GM19395 (cell line): ENCODE data around the gene EDEM3.
"Not testable (repeated sequence)": the region's sequence is repeated elsewhere in the genome, so short reads cannot be mapped to it uniquely, and the experiment has no call there.

ENCODE experiments used
- ATAC-seq: cut with Tn5 transposase; IDR thresholded peaks from one replicate; pipeline ENCODE4 v1.9.1; 2021; ENCODE audit warnings: mild to moderate bottlenecking, moderate library complexity; ENCODE audit not compliant: unreplicated experiment

The EDEM3 gene

DNA sequence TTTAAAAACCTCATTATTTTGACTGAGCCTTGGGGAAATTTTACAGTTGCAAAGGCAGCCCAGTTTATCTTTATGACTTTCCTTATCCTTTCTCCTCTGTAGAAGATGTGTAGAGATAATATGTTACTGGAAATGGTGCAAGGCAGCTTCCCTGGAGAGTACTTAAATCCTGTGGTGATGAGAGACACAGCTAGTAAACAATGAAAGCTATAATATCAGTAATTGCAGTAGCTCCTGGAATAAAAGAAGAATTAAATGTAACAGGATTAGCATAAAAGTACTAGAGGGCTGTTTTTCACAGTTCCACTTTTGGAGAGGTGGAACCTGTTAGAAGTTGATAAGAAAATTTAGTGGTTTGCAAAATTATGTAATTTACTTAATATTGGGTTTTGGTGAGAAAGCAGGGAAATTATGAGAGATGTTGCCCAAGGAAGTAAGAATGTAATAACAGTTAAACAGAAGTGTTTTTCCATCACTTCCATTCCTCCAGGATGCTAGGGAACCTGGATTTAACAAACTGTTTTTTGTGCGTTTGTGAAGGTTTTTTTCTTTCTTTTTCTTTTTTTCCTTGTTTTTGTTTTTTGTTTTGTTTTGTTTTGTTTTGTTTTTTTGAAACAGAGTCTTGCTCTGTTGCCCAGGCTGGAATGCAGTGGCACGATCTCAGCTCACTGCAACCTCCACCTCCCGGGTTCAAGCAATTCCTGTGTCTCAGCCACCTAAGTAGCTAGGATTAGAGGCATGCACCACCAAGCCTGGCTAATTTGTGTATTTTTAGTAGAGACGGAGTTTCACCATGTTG, 15.7 kb upstream of the EDEM3 start:
- ATAC-seq, result no peak

DNA sequence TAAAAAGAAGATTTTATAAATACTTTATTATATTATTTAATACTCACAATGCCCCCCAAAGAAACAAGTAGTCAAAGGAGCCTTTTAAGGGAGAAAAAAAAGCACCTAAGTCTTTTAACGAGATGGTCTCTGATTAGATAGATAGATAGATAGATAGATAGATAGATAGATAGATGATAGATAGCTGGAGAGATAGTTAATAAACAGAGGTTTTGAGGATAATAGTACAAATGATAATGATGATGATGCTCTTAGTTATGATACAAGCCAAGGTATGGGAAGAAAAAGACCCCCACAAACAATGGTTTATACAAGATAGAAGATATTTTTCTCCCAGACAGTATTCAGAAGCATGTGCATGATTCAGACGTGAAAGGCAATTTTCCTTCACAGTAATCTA, 14.6 kb upstream of the EDEM3 start:
- ATAC-seq, result no peak

DNA sequence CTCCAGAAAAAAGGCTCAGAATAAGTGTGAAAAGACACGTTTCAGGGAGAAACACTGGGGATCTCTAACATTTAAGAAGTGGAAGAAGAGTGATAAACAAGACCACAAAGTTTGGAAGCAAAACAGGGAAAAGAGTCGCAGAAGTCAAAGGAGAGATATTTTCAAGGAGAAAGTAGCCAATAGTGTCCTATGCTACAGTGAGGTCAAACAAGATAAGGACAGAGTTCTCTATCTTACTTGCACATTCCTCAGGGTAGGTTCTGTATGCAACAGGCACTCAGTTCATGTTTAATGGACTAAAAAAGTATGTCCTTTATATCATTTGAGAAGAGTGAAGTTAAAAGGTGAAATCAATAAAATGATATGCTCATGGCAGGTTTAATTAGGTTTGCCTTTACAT, 13.8 kb upstream of the EDEM3 start:
- ATAC-seq, result no peak

DNA sequence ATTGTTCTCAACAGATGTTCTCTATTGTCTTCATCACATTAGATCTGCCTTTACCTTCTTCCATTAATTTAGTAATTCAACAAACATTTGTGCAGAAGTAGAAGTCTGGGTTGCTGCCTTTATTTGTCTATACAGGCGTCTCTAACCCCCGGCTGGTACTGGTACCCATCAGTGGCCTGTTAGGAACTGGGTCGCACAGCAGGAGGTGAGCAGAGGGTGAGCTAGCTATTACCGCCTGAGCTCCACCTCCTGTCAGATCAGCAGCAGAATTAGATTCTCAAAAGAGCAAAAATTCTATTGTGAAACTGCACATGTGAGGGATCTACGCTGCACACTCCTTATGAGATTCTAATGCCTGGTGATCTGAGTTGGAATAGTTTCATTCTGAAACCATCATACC, 12.9 kb upstream of the EDEM3 start:
- ATAC-seq, result no peak

DNA sequence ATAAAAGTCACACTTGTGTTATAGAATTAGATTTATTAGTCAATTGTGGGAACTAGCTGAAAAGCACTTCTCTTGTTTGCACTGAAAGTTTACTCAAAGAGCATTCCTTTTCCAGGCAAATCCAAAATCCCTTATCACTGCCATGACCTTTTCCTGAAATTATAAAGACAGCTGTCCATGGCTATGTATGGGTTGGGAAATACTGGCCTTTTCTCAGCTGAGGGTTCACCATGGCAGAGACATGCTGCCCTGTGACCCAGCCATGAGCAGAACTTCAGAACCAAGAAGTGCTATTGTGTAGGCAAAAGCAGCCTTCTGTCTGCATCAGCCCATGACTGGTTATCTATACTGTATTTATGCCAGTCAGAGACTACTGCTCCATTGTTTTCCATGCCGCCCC, 9.8 kb upstream of the EDEM3 start:
- no peak for ATAC-seq

DNA sequence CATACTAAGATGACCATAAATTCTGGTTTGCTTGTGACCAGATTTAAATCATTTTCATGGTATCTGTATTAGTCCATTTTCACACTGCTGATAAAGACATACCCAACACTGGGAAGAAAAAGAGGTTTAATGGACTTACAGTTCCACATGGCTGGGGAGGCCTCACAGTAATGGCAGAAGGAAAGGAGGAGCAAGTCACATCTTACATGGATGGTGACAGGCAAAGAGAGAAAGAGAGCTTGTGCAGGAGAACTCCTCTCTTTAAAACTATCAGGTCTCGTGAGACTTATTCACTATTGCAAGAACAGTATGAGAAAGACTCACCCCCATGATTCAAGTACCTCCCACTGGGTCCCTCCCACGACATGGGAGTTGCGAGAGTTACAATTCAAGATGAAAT, 8.9 kb upstream of the EDEM3 start:
- not testable (repeated sequence) for ATAC-seq

DNA sequence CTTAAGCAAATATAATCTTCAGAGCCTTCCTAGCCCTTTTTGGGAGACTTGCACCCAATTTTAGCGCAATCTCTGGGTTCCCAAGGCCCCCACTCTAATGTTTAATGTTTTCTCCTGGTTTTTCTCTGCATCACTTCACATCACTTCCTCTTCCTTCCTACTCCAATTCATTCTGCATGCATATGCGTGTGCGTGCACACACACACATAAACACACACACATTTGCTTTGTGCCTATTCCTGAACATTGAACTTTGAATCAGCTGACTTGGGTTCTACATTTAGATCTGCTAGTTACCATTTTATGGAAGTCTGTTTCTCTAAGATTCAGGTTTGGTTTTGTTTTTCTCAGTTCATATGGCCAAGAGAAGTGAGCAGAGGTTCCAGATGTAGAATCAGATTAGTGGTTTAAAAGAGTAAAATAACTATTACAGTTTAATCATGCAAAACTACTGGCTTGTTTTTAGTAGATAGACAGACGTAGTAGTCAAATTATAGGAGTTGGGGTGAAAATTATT, 7.4 kb upstream of the EDEM3 start:
- ATAC-seq, result no peak

DNA sequence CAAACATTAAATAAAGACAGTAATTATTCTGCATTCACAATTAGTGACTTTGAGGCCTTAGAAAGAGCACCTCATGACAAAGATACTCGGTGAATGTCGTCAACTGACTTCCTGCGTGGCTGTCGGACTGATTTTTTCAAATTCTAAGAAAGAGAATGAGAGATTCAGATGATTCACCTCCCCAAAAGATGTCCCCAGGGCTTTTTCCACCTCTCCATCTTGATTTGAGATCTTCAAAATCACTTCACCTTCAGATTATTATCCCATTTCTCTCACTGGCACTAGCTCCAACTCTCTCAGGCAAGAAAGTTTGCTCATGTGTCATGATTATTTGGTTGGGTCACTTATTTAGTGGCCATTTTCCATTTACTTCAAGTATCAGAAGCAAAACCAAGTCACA, 5.0 kb upstream of the EDEM3 start:
- ATAC-seq, result no peak

DNA sequence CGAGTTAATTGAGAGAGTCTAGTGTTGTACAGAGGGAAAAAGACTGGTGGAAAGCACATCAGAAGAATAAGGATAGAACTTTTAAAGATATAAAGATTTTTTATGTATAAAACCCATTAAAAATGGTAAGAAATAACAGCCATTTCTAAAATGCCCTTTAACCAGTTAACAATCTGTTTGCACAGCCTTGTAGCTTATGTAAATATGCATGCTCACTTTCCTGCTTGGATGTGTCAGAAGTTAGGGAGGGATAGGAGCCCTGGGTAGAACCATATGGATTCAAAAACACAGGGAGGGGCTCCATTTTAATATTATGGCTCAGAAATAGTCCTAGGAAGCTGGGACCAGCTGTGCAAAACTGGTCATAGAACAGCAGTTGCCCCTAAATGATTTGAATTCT, 4.5 kb upstream of the EDEM3 start:
- no peak for ATAC-seq

DNA sequence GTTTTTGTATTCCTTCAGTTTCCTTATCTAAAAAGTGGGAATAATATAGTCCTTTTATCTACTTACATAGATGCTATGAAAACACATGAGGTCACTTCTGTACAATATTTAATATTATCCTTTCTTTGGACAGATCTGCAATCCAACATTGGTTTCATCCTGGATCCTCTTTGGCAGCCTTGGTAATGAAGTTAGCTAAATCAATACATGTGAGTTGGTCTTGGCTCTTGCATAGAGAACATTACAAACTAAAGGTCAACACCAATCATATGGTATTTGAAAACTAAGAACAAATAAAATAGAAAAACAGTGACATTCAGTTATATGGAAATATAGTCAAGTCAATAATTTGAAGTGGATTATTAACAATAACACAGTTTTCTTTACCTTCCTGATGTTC, 3.2 kb upstream of the EDEM3 start:
- ATAC-seq, result no peak

DNA sequence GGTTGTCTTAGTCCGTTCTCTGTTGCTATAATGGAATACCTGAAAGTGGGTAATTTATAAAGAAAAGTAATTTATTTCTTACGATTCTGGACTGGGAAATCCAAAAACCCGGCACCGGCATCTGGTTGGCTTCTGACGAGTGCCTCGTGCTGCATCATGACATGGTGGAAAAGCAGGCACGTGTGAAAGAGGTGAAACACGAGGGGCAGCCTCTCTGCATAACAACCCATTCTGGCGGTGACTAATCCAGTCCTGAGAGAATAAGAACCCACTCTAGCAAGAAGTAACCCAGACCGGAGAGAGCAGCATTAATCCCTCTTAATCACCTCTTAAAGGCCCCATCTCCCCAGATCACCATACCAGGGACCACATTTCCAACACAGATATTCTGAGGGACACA, 2.7 kb upstream of the EDEM3 start:
- no peak for ATAC-seq

DNA sequence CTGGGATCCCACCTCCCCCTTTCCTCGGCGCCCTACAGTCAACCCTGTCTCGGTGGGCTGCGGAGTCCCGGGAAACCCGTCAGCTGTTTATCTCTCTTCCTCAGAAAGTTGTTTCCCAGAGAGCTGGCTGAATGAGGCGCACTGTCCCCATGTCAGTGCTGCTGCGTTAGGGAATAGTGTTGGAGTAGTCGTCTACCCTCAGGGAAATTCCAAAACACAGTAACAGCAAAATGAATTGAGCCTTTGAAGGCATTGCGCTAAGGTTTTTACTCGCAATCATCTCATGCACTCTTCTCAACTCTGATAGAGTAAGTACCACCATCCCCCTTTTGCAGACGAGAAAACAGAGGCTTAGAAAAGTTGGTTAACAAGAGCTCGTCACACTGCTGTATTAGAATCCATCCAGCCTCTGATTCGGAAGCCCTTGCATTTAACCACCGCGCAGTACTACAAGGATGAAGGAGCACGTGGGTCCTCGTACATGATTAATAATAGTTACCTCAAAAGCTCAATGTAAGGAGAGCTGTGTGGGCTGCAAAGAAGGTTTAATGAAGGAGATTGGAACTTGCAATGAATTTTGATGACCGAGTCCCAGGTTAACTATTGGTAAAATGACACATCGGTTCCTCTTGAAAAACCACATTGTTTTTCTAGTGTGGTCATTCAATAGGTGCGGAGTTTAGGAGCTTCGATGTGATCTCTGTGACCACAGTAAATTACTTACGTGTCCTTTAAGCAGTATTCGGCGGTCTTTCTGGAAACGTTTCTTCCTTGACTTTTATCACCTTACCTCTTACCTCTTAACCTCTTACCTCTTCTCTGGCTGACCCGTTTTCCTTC, 788 bp upstream of the EDEM3 start:
- ATAC-seq, result peak; percentile 16

DNA sequence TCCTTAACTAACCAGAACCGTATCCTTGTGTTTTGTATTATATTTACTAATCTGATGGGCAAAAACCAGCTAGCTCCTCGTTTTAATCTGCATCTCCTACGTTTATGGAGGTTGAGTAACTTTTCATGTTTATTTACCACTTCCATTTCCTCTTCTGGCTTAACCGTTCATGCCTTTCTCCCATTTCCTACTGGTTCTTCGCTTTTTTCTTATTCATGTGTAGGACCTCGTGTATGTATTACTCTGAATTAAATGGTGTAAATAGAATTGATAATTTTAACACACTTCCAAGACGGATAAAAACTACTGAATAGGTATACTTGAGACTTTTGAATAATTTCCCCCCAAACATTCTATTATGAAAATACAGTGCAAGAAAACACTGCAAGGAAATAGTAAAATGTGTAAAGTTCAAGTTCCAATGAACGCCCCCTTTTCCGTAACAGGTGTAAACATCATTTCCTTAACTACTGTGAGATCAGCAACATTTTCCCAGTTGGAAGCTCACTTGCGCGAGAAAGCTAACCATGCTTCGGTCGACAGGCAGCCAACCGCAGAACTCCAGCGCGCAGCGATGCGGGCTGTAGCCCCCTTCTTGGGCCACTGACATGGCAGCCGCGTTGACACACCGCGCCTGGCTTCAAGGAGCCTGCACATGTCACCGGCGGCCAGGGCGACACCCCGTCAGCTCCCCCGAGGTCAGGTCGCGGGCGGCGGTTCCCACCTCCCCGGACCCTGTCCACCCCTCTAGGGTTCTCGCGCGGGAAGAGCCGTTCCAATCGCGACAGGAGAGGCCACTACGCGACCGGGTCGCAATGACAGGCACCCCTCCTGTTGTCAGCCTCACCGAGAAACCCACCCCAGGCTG, 816 bp downstream of the EDEM3 start:
- ATAC-seq, result peak; percentile 25

DNA sequence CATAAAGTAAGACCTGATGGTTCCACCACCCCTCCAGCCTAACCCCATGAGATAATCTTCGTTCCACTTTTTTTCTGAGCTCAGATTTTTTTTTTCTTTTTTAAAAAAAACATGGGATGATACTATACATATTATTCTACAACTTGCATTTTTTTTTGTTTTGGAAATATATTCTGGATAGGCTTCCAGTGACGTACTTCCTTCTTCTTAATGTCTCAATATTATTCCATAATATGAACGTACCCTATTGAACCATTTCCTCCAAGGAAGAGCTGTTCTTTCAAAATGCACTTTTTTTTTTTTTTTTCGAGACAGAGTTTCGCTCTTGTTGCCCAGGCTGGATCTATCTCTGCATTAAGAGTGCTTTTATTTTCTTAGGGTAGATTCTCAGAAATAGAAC, 1.5 kb downstream of the EDEM3 start:
- no peak for ATAC-seq

DNA sequence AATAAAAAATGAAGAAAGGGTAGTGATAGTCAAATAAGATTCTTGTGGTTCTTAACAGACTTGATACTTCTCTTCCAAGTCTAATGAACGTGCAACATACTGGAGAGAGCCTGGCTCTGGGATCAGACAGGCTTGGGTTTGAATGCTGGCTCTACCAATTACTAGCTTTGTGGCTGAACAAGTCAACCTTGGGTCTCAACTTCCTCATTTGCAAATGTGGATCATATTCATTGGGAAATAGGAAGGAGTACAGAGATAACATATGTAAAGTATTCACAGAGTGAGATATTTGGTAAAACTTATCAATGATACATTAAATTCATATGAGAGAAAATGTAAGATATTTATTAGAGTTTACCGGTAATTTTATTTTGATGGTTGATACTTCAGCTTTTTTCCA, 2.0 kb downstream of the EDEM3 start:
- no peak for ATAC-seq

DNA sequence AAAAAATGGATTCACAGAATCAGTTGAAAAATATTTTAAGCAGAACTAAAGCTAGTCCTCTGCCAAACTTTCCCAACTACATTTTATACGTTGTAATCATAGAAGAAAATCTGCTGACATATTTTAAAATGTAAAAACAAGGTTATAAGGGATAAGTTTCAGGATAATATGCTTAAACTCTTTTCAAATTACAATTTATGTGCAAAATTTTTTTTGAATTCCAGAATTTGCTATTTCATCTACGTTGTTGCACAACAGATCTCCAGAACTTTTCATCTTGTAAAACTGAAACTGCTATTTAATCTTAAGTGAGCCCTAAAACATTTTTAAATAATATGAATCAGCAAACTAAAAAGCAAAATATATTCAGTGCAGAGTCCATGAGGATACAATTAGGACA, 5.9 kb downstream of the EDEM3 start:
- no peak for ATAC-seq

DNA sequence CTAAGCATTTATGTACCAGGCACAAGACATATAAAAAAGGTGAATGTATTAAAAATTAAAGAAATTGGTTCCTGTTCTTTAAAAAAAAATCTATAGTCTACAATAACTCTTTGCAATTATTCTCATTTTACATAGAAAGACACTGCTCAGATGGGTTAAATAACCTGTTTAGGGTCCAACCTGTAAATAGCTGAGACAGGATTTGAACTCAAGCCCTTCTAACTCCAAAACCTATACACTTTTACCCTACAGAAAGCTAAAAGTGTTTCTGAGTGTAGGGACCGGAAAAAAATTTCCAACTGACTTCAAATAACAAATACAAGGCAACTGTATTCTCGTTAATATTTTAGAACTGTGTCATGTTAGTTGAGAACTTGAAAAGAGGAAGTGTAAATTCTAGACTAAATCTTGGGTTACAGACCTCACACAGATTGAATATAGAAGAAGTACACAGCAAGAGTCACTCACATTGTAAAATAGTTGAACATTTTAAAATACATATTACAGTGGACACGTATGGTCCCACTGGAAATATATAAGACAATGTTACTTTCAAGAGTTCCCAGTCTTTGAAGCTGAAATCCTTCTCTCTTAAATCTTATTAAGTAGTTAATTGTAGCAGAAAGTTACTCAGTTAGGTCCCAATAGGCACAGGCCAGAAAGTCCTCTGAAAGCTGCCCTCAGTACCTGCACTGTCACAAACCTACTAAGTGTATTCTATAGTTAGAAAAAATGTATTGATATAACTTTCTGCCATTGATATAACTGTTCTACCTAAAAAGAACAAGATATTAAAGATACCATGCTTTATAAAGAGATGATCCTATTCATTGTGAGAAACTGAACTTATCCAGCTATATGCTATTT, 7.3 kb downstream of the EDEM3 start:
- peak; percentile 79 for ATAC-seq

DNA sequence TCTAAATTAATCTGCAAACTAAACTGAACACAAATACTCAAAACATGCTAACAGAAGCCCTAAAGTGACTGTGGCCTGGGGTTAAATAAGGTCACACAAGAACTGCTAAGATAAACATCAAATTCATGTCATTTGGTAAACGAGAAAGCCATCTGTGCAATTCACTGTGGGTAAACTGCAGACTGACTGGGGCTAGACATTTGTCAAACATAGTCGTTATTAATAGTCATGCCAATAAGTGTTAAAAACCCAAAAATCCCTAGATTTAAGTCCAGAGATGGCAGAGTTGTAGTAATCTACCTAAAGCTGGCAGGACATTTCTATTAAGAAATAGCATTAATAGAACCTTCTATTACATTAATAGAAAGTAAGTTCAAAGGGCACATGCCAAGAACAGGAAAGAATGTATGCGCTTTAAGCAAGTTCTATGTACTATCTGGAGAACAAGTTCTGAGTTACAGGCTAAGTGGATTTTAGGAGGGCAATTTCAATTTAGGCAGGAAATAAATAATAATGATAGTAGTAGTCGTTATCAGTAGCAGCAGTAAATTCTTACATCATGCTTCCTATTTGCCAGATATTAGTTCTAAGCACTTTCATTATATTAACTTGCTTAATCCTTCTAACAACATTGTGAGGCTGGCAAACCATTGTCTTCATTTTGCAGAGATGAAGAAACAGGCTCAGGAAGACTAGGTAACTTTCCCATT, 8.6 kb downstream of the EDEM3 start:
- ATAC-seq, result peak; percentile 47

DNA sequence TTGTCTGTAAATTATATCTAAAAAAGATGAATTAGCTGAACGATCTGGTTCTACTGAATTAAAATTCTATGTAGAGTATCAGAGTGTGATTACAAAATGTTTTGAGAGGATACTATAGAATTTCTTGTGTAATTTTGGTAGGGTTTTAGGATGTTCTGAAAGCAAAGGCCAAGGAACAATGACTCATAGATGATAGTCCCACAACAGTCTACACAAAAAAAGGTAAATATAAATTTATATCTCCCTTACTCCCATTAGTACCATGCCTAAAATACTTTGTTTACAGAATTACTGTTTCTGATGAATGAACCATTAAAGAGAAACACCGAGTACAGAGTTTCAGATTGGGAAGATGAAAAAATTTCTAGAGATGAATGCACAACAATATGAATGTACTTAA, 9.5 kb downstream of the EDEM3 start:
- ATAC-seq, result no peak
